GDM1 (cell line): Measurements from ENCODE around the gene CFH.
"Not testable (repeated sequence)": the region's sequence is repeated elsewhere in the genome, so short reads cannot be mapped to it uniquely, and the experiment has no call there.

Experiments
- DNase-seq: peaks from one replicate; lab custom pipeline; 2025; lab: John Stamatoyannopoulos, UW

The CFH gene

GRCh38 chr1:196765019-196765740, 113.3 kb downstream of the CFH start:
- not testable (repeated sequence) for DNase-seq

- DNase-seq = not testable (repeated sequence)
Measured at GRCh38 chr1:196769823-196770222, 118.0 kb downstream of the CFH start.

GRCh38 chr1:196773713-196774112, 121.9 kb downstream of the CFH start:
- no peak for DNase-seq

- no peak for DNase-seq
Measured at GRCh38 chr1:196774175-196774574, 122.3 kb downstream of the CFH start.

- DNase-seq = no peak
Measured at GRCh38 chr1:196774603-196775002, 122.8 kb downstream of the CFH start, which contains the start of gene CFHR3. CFHR3 (plus strand) TSS chr1:196774840; CDS start chr1:196774887, 47 bp downstream.

GRCh38 chr1:196777603-196778002, 125.8 kb downstream of the CFH start:
- DNase-seq = no peak

GRCh38 chr1:196779093-196779492, 127.2 kb downstream of the CFH start:
- no peak for DNase-seq

- DNase-seq = not testable (repeated sequence)
Measured at GRCh38 chr1:196791252-196791651, 139.4 kb downstream of the CFH start.

- DNase-seq = not testable (repeated sequence)
Measured at GRCh38 chr1:196794103-196794502, 142.3 kb downstream of the CFH start.
